ENCODE data around the gene TEAD4. TPM values are rescaled to one million over a fixed set of nuclear protein-coding genes. Genes with fewer than 3 reads are reported as not detected.

TEAD4 gene
- total and polyA plus RNA-seq, 2 donors (not counting 1 experiment from before 2014, with no cell fraction given), result not detected

GRCh38 chr12:2988494-2988893, 29.3 kb downstream of the TEAD4 start:
- H3K27ac ChIP-seq (ENCODE audit: low read length in 2 of 2), result no peak overlapping the region
- H3K9ac ChIP-seq (ENCODE audit: low read length), result no peak overlapping the region
- DNase-seq (no peak), ATAC-seq (ENCODE audit: low read depth) (no peak)
- peaks cover 7% of the 10 kb centered on the region for H3K9me3 Mint-ChIP-seq (ENCODE audit: insufficient read depth)
- ChIA-PET POLR2A (no interaction called here), CTCF (no interaction called here)
- H3K4me3 ChIP-seq (ENCODE audit: control extremely low read depth in 1 of 5, extremely low read depth in 1 of 5, insufficient read depth in 1 of 5, low read depth in 2 of 5, low read length in 4 of 5), result no peak overlapping the region
- intact Hi-C loops (cut with micrococcal nuclease), result no loop called here
- H3K4me1 Mint-ChIP-seq, result no peaks in the 10 kb centered on the region
- H3K27me3 ChIP-seq (replicated peaks in 1 of 4; ENCODE audit: control extremely low read depth in 1 of 4, control insufficient read depth in 3 of 4, insufficient read depth in 4 of 4, low read length in 3 of 4), result no peaks in the 10 kb centered on the region
- 95% methylated on average over 4 of the region's 5 CpGs for WGBS (ENCODE audit: insufficient coverage)
- no peaks in the 10 kb centered on the region for H3K36me3 ChIP-seq (replicated peaks in 1 of 2; ENCODE audit: control extremely low read depth in 1 of 2, control insufficient read depth in 1 of 2, extremely low read depth in 1 of 2, insufficient read depth in 2 of 2, low read length in 1 of 2)
- H3K9me3 ChIP-seq (ENCODE audit: control extremely low read depth in 1 of 3, control insufficient read depth in 2 of 3, insufficient read depth in 1 of 3, low read length in 2 of 3), result peaks cover 0 to 11% (median 0%) of the 10 kb centered on the region in 3 donors
- H4K20me1 ChIP-seq (ENCODE audit: control insufficient read depth, insufficient read depth, low read length, poor library complexity, severe bottlenecking), result no peaks in the 10 kb centered on the region
- no peak overlapping the region for H3K4me3 Mint-ChIP-seq
- H3K4me1 ChIP-seq (ENCODE audit: control insufficient read depth in 2 of 2, insufficient read depth in 2 of 2, low read length in 2 of 2), result no peaks in the 10 kb centered on the region
- H2AFZ ChIP-seq (ENCODE audit: insufficient read depth, low read depth, low read length, poor library complexity, severe bottlenecking), result no peak overlapping the region
- H3K27me3 Mint-ChIP-seq, result no peaks in the 10 kb centered on the region
- H3K4me2 ChIP-seq (replicated peaks; ENCODE audit: low read depth, low read length, poor library complexity, severe bottlenecking), result no peak overlapping the region
- TF ChIP-seq CTCF (IDR thresholded peaks at IDR 0.05) (no peak), EZH2 (IDR thresholded peaks at IDR 0.05; ENCODE audit: borderline replicate concordance, insufficient read depth, low read depth, low read length, poor library complexity, severe bottlenecking) (no peak)
- no peak overlapping the region for H3K27ac Mint-ChIP-seq
- no peaks in the 10 kb centered on the region for H3K79me2 ChIP-seq (ENCODE audit: control insufficient read depth, insufficient read depth, low read length)

- no CpG with 5 or more reads among the region's 5 CpGs for WGBS (ENCODE audit: insufficient coverage)
- no peaks in the 10 kb centered on the region for H3K4me1 ChIP-seq (ENCODE audit: control insufficient read depth in 2 of 2, insufficient read depth in 2 of 2, low read length in 2 of 2)
- POLR2A ChIA-PET, result no interaction called here
- Mint-ChIP-seq H3K27ac (no peak overlapping the region), H3K4me1 (no peaks in the 10 kb centered on the region), H3K4me3 (no peak overlapping the region), H3K27me3 (peaks cover 7% of the 10 kb centered on the region), H3K9me3 (ENCODE audit: insufficient read depth) (peaks cover 4% of the 10 kb centered on the region)
- TF ChIP-seq CTCF (IDR thresholded peaks at IDR 0.05), result no peak
- no peak for TF ChIP-seq EZH2 (IDR thresholded peaks at IDR 0.05; ENCODE audit: borderline replicate concordance, insufficient read depth, low read depth, low read length, poor library complexity, severe bottlenecking)
- H2AFZ ChIP-seq (ENCODE audit: insufficient read depth, low read depth, low read length, poor library complexity, severe bottlenecking), result no peak overlapping the region
- no peak for DNase-seq
- H3K79me2 ChIP-seq (ENCODE audit: control insufficient read depth, insufficient read depth, low read length), result no peaks in the 10 kb centered on the region
- H3K9me3 ChIP-seq (ENCODE audit: control extremely low read depth in 1 of 3, control insufficient read depth in 2 of 3, insufficient read depth in 1 of 3, low read length in 2 of 3), result peaks cover 0 to 16% (median 0%) of the 10 kb centered on the region in 3 donors
- intact Hi-C loops (cut with micrococcal nuclease), result no loop called here
- no peak overlapping the region for H3K4me3 ChIP-seq (ENCODE audit: control extremely low read depth in 1 of 5, extremely low read depth in 1 of 5, insufficient read depth in 1 of 5, low read depth in 2 of 5, low read length in 4 of 5)
- H3K27me3 ChIP-seq (replicated peaks in 1 of 4; ENCODE audit: control extremely low read depth in 1 of 4, control insufficient read depth in 3 of 4, insufficient read depth in 4 of 4, low read length in 3 of 4), result no peaks in the 10 kb centered on the region
- CTCF ChIA-PET, result no interaction called here
- no peaks in the 10 kb centered on the region for H3K36me3 ChIP-seq (replicated peaks in 1 of 2; ENCODE audit: control extremely low read depth in 1 of 2, control insufficient read depth in 1 of 2, extremely low read depth in 1 of 2, insufficient read depth in 2 of 2, low read length in 1 of 2)
- no peak overlapping the region for H3K4me2 ChIP-seq (replicated peaks; ENCODE audit: low read depth, low read length, poor library complexity, severe bottlenecking)
- no peak for ATAC-seq (ENCODE audit: low read depth)
- H4K20me1 ChIP-seq (ENCODE audit: control insufficient read depth, insufficient read depth, low read length, poor library complexity, severe bottlenecking), result no peaks in the 10 kb centered on the region
- H3K27ac ChIP-seq (ENCODE audit: low read length in 2 of 2), result no peak overlapping the region
- H3K9ac ChIP-seq (ENCODE audit: low read length), result no peak overlapping the region
Observed at GRCh38 chr12:2992724-2993123, 33.5 kb downstream of the TEAD4 start.

Data from B cell (primary cell).